Ovary (tissue), 9 donors: ENCODE data around the gene RERE. TPM values are rescaled to one million over a fixed set of nuclear protein-coding genes. Genes with fewer than 3 reads are reported as not detected.

ENCODE experiments used
- DNase-seq, 5 donors: peaks; one replicate each; pipeline ENCODE4 v3.0.0-alpha.2; 2019 to 2020
- H3K27ac ChIP-seq, 2 donors: fragments of 200-600 bp; one replicate each; pipeline versions ENCODE4 v1.5.1 to v1.8.0; 2019 to 2022
- H3K27me3 ChIP-seq: fragments of 200-600 bp; one replicate; pipeline ENCODE4 v1.8.0; 2022
- H3K36me3 ChIP-seq: fragments of 200-600 bp; sonication (generic); one replicate; pipeline ENCODE4 v1.5.1; 2019
- H3K4me1 ChIP-seq: one replicate; pipeline ENCODE4 v1.8.1; 2013; ENCODE audit warnings: mild to moderate bottlenecking, moderate library complexity; ENCODE audit not compliant: insufficient read depth
- H3K4me3 ChIP-seq: fragments of 200-600 bp; sonication (generic); one replicate; pipeline ENCODE4 v1.5.1; 2017
- H3K9me3 ChIP-seq, 2 donors: fragments of 200-600 bp in 1 of 2; sonication (generic) in 1 of 2; one replicate each; pipeline versions ENCODE4 v1.5.1 to v1.8.1; 2013 to 2019; ENCODE audit warnings: mild to moderate bottlenecking in 1 of 2, moderate library complexity in 1 of 2
- EP300 ChIP-seq: sonication (generic); formaldehyde crosslinking; IDR thresholded peaks from one replicate; pipeline ENCODE4 v1.6.1; 2017; ENCODE audit warnings: antibody characterized with exemption
- POLR2A ChIP-seq: fragments of 450-650 bp; IDR thresholded peaks from one replicate; pipeline ENCODE4 v1.6.1; 2017; ENCODE audit warnings: antibody characterized with exemption, mild to moderate bottlenecking, moderate library complexity
- WGBS, 3 donors: extraction: QIAGEN DNeasy Blood & Tissue Kit in 1 of 3; methylation state at CpG; one replicate each; pipeline versions ENCODE4 v1.1.5 to v1.1.7; 2013 to 2017; 5-methylcytosine and 5-hydroxymethylcytosine counted together
- intact Hi-C, 4 donors: fragments of 100-400 bp; cut with DNase I; formaldehyde crosslinking; loops; one replicate each; pipeline versions ENCODE4 v1.11.0 to v1.15.1; 2022 to 2023
- polyA plus RNA-seq, 2 donors: library from polyadenylated mRNA; stranded (reverse); fragments of 200-250 nt in 1 of 2; fragments of 350-450 nt in 1 of 2; fragmentation: Illumina TruSeq in 1 of 2; extraction: RNeasy Lipid Tissue Mini Kit (QIAGEN cat#74804) in 1 of 2; gene quantifications; one replicate each; pipeline ENCODE4 v1.2.3, GENCODE V29; 2013 to 2014
- total RNA-seq, 7 donors: library from RNA; depleted of rRNA in 2 of 7; stranded (reverse); fragments of >200 nt in 2 of 7; fragmentation: NEBNext Ultra II Directional in 3 of 7; extraction: Animal tissue kit (Norgen Biotek cat#: 25700) in 3 of 7; gene quantifications; one replicate each; pipeline versions ENCODE4 v1.1.0 to v1.2.4, GENCODE V29; 2016 to 2023
- TF ChIP-seq, protein P1 (sequence below), 3 donors: fragments of 450-650 bp in 2 of 3; fragments of 200-600 bp in 1 of 3; IDR thresholded peaks; one replicate each; pipeline versions ENCODE4 v1.5.1 to v1.8.0; 2016 to 2022; ENCODE audit warnings: antibody characterized with exemption in 3 of 3, mild to moderate bottlenecking in 1 of 3
- donor health status: DM: no; HTN: no; CAD: no; lungs with moderate emphysema.
- donor health status: DM: no; HTN: no; CAD: no.
- donor health status: Bipolar disorder and iron deficiency.
- donor health status: DM: yes; HTN: yes; CAD: no.
- donor health status: DM: no; HTN: no; CAD: no.
- donor health status: DM: yes; HTN: yes; CAD: no.

The RERE gene
- total and polyA plus RNA-seq, 9 donors, result 36.7 to 119 (median 114) TPM

DNA sequence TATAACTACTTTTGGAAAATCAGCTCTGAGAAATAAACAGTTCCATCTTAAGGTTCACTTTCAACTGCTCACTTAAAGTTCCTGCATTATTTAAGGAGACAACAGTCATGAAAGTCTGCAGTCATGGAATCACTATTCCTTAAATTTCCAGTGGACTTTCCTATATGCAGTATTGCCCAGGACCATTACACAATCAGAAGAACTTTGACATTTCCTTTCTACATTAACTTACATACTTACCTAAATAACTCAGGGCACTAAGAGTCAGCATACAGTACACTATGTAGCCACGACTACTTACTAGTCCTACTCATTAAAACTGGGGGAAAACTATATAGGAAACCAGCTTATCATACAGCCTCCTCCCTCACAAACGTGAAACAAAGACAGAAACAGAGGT lies 279.4 kb downstream of the RERE start:
- TF ChIP-seq POLR2A, result no peak
- no peak for TF ChIP-seq EP300
- TF ChIP-seq, protein P1, sequence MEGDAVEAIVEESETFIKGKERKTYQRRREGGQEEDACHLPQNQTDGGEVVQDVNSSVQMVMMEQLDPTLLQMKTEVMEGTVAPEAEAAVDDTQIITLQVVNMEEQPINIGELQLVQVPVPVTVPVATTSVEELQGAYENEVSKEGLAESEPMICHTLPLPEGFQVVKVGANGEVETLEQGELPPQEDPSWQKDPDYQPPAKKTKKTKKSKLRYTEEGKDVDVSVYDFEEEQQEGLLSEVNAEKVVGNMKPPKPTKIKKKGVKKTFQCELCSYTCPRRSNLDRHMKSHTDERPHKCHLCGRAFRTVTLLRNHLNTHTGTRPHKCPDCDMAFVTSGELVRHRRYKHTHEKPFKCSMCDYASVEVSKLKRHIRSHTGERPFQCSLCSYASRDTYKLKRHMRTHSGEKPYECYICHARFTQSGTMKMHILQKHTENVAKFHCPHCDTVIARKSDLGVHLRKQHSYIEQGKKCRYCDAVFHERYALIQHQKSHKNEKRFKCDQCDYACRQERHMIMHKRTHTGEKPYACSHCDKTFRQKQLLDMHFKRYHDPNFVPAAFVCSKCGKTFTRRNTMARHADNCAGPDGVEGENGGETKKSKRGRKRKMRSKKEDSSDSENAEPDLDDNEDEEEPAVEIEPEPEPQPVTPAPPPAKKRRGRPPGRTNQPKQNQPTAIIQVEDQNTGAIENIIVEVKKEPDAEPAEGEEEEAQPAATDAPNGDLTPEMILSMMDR (IDR thresholded peaks at IDR 0.05), result no peak
- no peak for DNase-seq
- no peaks in the 10 kb centered on the region for H3K36me3 ChIP-seq
- no peak overlapping the region for H3K4me3 ChIP-seq
- no peak overlapping the region for H3K27ac ChIP-seq
- 72 to 76% (median 75%) methylated on average over 2 of the region's 2 CpGs for WGBS, 3 donors
- no peaks in the 10 kb centered on the region for H3K9me3 ChIP-seq
- intact Hi-C loops, result no loop called here
- H3K4me1 ChIP-seq, result peaks cover 9% of the 10 kb centered on the region
- H3K27me3 ChIP-seq, result no peaks in the 10 kb centered on the region

DNA sequence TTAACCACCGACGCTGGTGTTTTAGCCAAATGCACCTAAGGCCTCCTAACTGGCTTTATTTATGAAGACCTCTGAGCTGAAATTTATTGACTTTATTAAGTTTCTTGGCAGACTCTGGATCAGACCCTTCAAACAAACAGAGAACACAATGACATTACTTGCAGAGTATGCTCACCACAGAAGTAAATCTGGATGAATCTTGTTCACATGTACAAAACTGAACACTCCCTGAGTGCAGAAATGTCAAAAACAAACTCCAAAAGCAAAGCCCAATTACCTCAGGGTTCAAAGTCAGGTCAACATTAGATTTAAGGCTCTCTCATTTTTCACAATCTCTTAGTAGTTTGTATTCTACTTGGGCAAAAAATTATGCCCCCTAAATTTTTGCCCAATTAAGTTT lies 280.9 kb downstream of the RERE start:
- 18 to 25% (median 19%) methylated on average over 2 of the region's 2 CpGs for WGBS, 3 donors
- Histone ChIP-seq H3K4me1 (peaks cover 9% of the 10 kb centered on the region), H3K27ac (no peak overlapping the region), H3K36me3 (no peaks in the 10 kb centered on the region), H3K27me3 (no peaks in the 10 kb centered on the region), H3K4me3 (no peak overlapping the region), H3K9me3 (no peaks in the 10 kb centered on the region)
- intact Hi-C loops, result no loop called here
- TF ChIP-seq EP300 (no peak), POLR2A (no peak)
- TF ChIP-seq, protein P1 (IDR thresholded peaks at IDR 0.05), result no peak
- no peak for DNase-seq

DNA sequence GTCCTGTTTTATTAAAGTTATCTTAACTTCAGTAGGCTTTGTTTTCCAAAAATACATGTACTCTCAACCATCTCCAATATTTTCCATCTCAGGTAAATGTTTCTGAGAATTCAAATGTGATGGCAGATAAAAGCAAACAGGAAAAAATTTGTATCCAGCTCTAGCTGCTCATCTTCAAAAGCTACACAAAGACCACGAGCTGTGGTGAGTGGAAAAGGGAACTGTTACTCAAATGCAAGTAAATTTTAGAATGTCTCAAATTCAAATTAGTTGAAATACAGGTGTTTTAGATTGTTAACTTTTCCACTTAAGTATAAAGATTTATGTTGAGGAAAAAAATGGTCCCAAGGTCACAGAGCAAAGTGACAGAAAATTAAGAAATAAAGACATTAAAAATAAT lies 283.5 kb downstream of the RERE start:
- WGBS, 3 donors, result 69 to 91% (median 72%) methylated on average over 1 of the region's 1 CpG
- peaks cover 8% of the 10 kb centered on the region for H3K4me1 ChIP-seq
- TF ChIP-seq, protein P1 (IDR thresholded peaks at IDR 0.05), result no peak
- TF ChIP-seq EP300 (no peak), POLR2A (no peak)
- no peaks in the 10 kb centered on the region for H3K9me3 ChIP-seq
- no peaks in the 10 kb centered on the region for H3K36me3 ChIP-seq
- H3K4me3 ChIP-seq, result no peak overlapping the region
- H3K27ac ChIP-seq, result no peak overlapping the region
- no peaks in the 10 kb centered on the region for H3K27me3 ChIP-seq
- intact Hi-C loops, result no loop called here
- DNase-seq, result no peak

DNA sequence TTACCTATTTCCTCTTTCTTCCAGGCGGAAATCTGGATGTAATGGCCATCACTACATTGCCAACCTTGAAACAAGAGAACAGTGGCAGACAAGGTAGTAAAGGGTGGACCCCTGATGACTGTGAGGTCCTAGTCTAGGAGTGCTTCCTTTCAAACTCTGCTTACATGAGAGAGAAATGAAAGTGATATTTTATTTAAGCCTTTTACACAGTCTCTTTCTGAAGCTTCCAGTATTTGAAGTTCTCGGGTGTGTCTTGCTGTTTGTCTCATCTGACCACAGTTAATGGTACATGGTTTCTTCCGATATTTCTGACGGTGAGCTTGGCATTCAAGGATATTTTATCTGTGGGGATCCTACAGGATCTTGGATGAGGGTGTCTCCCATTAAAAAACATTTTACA lies 284.3 kb downstream of the RERE start:
- intact Hi-C loops, result no loop called here
- TF ChIP-seq, protein P1 (IDR thresholded peaks at IDR 0.05), result no peak
- TF ChIP-seq POLR2A (no peak), EP300 (no peak)
- WGBS, 3 donors, result 78 to 87% (median 82%) methylated on average over 4 of the region's 4 CpGs
- Histone ChIP-seq H3K27ac (no peak overlapping the region), H3K27me3 (no peaks in the 10 kb centered on the region), H3K36me3 (no peaks in the 10 kb centered on the region), H3K4me3 (no peak overlapping the region), H3K4me1 (peaks cover 8% of the 10 kb centered on the region), H3K9me3 (no peaks in the 10 kb centered on the region)
- DNase-seq, result no peak

DNA sequence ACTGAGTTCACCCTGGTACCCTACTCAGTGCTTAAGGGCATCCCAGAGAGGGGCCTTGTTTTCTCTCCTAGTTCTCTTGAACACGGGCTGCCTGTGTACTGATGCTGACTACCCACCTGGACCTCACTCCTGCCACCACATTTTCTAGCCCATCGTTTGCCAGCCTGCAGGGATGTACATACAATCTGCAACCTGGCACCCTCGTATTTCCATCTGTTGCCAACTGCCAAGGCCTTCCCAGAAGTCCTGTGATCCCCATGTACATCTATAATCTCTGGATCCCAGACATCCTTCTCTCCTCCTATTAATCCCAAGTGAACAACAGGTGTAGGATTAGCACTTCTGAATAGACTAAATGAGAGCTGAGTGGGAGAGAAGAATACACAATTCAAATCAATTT lies 287.5 kb downstream of the RERE start:
- no peak overlapping the region for H3K4me3 ChIP-seq
- no peak overlapping the region for H3K27ac ChIP-seq
- H3K4me1 ChIP-seq, result peaks cover 6% of the 10 kb centered on the region
- no peaks in the 10 kb centered on the region for H3K36me3 ChIP-seq
- no peaks in the 10 kb centered on the region for H3K27me3 ChIP-seq
- TF ChIP-seq, protein P1 (IDR thresholded peaks at IDR 0.05), result no peak
- no peak for TF ChIP-seq POLR2A
- TF ChIP-seq EP300, result no peak
- H3K9me3 ChIP-seq, result no peaks in the 10 kb centered on the region
- intact Hi-C loops, result no loop called here
- 85 to 91% (median 88%) methylated on average over 3 of the region's 3 CpGs for WGBS, 3 donors
- DNase-seq, result no peak
